HG02610 (cell line): ENCODE results near the gene DNAJC5.
"Not testable (repeated sequence)": the region's sequence is repeated elsewhere in the genome, so short reads cannot be mapped to it uniquely, and the experiment has no call there.

Source experiments
- ATAC-seq: cut with Tn5 transposase; IDR thresholded peaks from one replicate; pipeline ENCODE4 v1.9.1; 2021; ENCODE audit warnings: mild to moderate bottlenecking, moderate library complexity; ENCODE audit not compliant: unreplicated experiment

The DNAJC5 gene, protein sequence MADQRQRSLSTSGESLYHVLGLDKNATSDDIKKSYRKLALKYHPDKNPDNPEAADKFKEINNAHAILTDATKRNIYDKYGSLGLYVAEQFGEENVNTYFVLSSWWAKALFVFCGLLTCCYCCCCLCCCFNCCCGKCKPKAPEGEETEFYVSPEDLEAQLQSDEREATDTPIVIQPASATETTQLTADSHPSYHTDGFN

DNA sequence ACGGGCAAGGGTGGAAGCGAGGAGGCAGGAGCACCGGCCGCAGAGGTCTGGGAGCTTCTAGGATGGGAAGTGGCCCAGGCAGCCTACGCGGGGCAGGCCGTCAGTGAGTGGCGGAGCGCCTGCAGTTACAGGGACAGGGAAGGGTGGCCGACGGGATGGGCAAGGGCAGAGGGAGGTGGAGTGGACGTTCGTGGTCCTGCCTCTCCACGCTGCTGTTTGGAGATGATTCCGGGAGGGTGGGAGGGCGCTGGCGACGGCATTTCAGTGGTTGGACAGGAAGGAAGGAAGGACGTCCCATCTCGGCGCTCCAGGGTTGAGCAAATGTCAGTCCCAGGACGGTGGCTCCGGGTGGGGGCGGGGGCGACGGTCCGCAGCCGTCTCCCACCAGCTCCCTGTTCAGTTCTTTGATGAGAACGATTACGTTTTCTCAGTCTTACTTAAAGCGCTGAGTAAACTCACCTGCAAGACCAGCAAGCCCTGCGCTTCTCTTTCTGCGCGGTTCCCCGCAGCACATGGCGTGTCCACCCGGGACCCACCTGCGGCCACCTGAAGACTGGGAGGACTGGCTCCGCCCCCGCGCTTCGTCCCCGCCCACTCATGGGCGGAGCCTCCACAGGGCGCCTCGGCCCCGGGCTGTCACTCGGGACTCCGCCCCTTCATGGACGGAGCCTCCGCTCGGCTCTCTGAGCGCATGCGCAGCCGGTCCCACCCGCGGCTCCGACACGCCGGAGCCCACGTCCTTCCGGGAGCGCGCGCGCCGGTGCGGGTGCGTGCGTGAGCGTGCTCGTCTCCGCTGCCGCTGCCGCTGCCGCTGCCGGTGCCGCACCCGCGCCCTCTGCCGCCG lies at the start of gene DNAJC5:
TSS of gene DNAJC5 (plus strand) at position 769 of the 844 bp plus-strand sequence. CDS start 33,220 bp downstream, outside the sequence.
- ATAC-seq, result peak; percentile 78

DNA sequence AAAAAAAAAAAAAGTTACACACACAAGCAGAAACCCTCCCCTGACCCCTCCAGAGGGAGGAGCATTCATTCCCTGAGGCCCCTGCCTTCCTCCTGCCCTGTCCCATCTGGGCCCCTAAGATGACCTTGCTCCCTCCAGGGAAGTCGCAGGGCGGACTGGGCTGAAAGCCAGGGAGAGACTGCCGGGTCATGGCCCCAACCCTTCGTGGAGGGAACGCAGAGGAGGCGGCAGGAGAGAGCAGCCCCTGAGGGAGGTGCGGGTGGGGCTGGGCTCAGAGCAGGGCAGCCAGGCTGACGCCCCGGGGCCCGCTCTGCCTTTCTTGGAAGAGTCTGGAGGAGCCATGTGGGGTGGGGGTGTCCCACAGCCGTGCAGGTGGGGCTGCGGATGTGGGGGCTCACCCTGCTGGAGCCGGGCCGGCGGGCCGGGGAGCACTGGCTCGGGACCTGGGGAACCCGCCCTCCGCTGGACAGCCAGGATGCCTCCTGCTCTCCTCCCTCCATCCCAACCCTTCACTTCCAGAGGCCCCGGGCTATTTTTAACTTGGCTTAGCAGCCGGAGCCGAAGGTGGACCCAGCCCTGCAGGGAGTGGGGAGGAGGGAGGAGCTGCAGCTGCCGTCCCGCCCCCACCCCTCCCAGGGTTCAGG lies 48.7 kb upstream of the DNAJC5 start:
- no peak for ATAC-seq

DNA sequence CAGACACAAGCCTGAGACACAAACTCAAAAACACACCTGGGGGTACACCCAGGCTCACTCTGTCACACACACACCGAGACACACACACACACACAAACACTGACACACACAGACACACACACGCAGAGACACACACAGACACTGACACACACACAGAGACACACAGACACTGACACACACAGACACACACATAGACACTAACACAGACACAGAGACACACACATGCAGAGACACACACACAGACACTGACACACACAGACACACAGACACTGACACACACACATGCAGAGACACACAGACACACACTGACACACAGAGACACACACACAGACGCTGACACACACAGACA lies 48.1 kb upstream of the DNAJC5 start:
- no peak for ATAC-seq

DNA sequence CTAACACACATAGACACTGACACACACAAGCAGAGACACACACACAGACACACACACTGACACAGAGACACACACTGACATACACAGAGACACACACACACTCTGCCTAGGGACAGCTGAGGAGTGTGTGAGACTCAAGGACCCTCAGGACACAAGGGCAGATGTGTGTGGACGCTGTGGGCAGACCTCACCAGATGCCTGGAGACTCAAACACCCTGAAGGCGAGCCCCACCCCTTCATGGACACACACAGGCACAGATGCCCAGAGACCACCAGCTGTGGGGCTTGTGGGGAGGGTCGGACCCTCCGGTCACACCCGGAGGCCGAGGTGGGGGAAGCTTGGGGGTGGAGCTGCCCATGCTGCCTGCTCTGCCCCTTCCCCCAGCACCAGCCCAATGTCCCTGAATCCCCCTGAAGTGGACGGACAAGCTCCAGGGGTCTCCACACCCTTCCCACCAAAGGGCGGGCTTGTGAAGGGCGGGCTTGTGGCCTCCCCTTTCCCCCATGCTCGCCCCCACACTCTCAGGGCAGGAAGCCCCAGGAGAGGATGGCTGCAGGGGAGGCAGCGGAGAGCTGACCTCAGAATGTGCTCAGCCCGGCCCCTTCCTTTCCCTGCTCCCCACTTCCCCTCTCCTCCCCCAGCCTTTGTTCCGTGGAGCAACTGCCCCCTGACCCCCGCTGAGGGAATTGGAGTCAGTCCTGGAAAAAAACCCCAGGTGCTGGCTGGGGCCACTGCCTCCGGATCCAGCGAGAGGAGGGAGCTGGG lies 47.5 kb upstream of the DNAJC5 start:
- ATAC-seq, result no peak

DNA sequence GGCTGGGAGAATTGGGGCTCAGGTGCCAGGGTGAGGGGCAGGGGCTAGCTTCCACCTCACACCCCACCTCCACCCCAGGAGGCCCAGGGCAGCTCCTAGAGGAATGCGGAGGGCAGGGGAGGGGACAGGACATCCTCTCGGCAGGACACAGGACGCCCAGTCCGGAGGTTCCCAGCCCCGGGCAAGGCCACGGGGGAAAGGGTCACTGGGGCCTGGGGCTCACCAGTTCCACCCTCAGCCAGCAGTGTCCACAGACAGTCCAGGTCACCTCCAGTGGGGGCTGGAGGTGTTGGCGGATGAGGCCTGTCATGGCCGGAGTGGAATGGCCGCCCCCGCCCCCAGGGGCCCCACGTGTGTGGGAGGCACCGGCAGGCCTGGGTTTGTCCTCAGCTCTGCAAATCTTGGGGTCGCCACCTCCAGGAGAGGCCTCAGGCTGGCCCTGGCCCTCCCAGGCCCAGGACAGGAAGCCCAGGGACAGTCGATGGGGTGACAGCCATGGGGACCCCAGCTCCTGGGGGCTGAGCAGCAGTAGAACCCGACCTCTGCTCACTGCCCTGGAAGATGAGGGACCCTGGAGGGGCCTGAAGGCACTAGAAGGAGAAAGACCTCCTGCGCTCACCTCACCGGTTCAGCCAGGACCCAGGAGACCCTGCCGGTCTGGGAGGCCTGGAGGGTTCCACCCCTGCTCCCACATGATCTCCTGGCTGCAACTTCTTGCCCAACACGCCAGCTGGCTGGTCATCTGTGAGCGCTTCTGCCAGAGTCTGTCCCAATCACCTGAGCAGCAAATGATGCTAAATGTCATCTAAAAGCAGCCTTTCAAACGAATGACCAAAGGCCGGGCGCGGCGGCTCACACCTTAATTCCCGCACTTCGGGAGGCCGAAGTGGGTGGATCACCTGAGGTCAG lies 46.7 kb upstream of the DNAJC5 start:
- ATAC-seq, result no peak

DNA sequence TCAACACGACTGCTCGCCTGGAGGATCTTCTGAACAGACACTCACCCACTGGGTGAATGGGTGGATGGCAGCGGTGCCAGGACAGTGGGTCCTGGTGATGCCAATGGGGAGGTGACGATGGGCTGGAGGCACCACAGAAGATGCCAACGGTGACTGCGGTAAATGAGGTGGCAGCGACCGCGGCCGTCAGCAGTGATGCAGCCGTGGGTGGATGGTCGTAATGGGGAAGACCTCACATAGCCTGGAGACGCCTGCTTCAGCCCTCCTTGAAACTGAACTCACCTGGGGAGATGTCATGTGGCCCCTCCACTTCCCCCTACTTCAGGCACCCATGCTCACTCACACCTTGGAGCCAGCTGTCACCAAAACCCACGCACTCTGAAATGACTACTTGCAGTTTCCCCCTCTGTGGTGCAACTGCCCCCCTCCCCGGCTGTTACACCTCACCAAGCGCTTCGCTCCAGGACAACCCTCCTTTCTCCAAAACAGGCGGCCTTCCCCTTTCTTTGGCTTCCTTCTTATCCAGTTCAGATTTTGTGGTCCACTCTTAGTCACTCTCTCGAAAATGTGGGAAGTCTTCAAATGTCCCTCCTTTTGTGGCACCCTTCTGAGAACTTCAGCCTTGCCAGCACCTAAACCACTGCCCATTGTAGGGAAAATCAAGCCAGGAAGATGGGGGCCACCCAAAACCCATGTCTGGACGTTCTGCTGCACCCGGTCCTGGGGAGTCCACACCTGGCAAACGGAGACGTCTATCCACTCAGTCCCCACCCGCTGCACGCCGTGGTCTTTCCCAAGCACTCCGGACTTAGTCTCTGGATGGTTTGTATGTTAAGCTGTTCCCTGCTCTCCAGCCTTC lies 44.0 kb upstream of the DNAJC5 start:
- peak; percentile 72 for ATAC-seq

DNA sequence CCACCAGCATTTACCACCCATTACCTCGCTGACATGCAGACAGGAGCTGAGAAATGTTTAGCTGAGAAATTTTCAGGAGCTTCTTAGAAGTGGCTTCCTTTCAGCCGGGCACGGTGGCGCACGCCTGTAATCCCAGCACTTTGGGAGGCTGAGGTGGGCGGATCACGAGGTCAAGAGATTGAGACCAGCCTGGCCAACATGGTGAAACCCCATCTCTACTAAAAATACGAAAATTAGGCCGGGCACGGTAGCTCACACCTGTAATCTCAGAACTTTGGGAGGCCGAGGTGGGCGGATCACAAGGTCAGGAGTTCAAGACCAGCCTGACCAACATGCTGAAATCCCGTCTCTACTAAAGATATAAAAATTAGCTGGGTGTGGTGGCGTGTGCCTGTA lies 43.4 kb upstream of the DNAJC5 start:
- ATAC-seq, result not testable (repeated sequence)

DNA sequence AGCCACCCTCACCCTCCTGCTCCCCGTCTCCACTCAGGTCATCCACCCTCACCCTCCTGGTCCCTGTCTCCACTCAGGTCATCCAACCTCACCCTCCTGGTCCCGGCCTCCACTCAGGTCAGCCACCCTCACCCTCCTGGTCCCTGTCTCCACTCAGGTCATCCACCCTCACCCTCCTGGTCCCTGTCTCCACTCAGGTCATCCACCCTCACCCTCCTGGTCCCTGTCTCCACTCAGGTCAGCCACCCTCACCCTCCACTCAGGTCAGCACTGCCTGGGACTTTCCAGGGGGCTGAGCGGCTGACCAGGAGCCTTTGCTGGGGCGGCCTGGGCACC lies 41.2 kb upstream of the DNAJC5 start:
- not testable (repeated sequence) for ATAC-seq

DNA sequence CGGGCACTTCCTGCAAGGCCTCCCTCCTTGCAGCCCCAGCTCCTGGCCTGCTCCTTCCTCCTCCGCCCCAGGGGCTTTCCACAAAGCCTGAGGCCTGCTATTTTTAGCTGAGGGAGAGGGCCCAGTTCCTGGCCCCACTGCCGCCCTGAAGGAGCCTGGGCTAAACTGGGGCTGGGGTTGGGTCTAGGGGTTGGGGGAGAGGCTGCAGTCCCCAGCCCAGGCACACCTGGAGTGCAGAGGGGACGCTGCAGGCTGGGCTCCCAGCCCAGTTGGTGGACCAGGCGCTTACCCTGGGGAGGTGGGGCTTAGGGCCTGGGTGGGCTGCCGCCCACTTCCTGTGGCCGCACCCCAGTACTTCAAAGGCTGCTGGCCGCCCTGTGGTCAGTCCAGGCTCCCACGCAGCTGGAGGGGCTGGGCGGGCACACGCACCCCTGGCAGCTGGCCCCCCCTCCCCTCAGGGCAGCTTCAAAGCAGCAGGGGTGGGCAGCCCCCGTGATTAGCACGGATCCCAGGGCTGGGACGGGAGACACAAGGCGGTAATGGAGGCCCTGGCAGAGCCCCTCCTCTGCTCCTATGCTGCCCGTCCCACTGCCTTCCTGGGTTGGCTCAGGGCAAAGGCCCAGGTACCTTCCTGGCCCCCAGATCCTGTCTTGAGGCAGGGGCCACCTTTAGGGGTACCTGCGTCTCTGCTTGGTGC lies 40.7 kb upstream of the DNAJC5 start:
- no peak for ATAC-seq

DNA sequence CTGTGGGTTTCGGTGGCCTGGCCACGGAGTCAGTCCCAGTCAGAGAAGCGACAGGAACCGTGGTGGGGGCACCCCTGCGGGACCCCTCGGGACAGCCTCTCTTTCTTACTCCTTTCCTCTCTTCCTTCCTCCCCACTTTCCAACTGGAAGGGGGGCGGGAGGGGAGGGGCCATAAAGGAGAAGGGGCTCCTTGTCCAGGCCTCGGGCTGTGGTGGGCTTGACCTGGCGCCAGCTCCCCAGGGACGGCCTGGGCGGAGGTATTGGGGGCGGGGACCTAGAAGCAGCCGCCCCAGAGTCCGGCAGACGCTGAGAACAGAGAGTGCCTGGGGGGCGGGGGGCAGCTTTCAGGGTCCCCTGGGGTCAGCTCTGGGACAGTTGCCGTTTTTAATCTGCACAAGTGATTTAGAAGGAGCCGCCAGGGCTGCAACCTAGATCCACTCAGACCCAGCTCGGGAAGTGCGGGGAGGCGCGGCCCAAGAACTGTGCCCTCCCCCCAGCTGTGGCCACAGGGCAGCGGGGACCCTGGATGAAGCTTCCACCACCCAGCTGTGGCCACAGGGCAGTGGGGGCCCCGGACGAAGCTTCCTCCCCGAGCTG lies 40.1 kb upstream of the DNAJC5 start:
- ATAC-seq, result no peak

DNA sequence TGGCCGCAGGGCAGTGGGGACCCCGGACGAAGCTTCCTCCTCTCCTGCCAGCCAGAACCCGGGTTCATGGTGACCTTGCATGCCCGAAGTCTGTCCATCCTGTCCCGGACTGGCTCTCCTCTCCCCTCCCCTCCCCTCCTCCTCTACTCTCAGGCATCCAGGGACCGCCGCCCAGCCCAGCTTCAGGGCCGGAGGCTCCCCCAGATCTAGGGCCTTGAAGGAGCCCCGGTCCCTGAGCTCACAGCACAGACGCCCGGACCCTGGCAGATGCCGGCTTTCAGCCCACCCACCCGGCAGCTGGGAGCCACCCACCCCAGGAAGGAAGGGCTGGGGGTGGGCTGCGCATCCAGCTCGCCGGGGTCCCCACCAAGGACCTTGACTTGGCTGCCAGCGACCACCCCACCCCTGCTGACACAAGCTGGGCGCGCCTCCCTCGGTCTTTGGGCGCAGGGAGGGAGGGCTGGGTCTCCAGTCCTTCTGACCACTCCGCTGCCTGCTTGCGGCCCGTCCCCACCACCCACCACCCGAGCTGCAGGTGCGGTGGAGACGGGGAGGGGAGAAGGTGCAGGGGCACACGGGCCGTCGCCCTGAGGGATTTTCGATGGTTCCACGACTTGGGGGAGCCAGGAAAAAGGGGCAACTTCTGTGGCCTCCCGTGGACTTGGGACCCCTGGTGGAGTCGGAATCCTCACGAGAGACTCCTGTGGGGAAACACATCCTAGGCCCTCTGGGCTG lies 39.4 kb upstream of the DNAJC5 start:
- ATAC-seq, result no peak

DNA sequence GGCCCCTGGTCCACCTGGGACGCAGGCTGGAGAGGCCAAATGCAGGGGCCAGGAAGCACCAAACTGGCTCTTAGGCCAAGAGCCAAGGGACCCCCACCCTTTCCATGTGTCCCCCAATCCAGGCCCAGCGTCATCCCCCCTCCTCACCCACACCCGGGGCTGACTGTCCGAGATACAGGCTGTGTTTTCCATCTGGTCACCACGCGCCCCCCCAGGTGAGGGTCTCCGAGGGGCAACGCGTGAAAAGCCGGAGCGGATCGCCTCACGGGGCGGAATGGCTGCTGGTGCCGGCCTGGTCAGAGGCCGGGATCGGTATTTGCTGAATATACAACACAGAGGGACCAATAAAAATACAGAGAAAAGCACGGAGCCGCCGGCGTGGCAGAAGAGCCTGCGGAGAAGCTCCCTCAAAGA lies 38.8 kb upstream of the DNAJC5 start:
- ATAC-seq, result no peak

DNA sequence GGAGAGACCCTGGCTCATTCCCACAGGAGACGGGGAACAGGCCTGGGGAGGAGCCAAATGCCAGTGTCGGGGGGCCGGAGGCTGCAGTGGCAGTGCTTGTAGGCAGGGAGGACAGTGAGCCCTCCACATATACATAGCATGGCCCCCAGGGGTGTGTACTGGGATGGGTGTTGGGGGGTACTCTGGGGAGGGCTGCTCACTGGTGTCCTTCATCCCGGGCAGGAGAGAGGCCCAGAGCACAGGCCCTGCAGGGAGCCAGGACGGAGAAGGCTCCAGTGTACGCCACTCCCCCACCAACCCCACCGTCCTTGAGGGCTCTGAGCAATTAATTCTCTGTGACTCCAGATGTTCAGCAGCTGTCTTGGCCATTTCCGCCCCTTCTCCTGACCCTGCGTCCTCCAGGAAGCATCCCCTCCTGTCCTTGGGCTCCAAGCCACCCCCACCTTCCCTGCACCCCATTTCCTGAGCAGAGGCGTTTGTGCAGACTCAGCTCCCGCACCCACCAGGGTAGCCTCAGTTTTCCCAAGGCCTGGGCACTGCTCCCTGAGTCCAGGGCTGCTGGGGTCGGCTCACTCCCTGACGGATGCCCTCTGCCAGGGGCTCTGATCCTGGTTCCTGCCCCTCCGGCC lies 37.0 kb upstream of the DNAJC5 start:
- no peak for ATAC-seq

DNA sequence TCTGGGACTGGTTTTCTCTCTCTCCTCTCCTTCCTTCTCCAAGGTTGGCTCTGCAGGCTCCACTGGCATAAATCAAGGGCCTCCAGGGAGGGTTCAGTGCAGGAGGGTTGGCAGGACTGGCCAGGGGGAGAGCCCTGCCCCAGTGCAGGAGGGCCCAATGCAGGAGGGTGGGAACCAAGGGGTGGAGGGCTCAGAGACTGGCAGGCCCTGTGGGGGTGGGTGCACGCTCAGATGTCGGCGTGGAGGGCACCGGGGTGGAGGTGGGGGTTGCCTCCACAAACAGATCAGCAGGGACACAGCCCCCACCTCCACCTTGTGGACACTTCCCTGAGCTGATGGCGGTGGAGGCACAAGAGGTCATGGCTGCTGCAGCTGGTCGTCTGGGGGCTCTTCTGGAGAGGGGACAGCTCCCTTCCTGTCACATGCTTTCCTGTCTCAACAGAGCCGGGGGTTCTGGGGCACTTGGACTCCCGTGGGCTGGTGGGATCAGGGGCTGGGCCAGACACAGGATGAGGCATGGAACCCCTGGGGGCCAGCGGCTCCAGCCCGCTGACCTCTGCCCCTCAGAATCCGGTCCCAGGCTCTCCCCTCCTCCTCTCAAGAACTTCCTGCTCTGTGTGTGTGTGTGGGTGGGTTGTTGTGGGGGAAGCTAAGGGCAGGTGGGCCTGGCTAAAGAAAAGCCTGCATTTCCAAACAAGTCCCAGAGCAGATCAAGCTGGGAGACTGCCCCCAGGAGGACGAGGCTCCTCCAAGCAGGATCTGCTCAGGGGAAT lies 36.3 kb upstream of the DNAJC5 start:
- ATAC-seq, result no peak

DNA sequence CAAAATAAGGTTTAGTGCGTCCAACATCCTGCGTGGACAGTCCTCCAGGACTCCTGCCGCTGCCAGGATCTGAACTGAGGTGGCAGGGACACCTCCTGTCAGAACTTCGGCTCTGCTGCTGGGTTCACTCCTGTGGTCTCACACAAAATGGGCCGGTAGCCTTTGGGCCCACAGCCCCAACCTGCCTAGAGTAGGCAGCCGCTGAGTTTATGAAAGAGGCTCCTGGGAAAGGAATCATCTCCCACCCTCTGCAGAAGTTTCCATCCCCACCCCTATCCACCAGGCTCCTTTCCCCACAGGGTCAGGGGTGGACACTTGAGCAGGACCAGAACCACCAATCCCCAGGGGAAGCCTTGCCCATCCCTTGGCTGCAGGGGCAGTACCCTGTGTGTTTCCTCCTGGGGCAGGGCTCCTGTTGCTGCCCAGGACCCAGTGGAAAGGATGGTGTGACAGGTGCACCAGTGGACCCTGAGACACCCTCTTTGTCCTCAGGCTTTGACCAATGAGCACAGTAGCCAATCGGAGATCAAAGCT lies 35.7 kb upstream of the DNAJC5 start:
- ATAC-seq, result no peak

DNA sequence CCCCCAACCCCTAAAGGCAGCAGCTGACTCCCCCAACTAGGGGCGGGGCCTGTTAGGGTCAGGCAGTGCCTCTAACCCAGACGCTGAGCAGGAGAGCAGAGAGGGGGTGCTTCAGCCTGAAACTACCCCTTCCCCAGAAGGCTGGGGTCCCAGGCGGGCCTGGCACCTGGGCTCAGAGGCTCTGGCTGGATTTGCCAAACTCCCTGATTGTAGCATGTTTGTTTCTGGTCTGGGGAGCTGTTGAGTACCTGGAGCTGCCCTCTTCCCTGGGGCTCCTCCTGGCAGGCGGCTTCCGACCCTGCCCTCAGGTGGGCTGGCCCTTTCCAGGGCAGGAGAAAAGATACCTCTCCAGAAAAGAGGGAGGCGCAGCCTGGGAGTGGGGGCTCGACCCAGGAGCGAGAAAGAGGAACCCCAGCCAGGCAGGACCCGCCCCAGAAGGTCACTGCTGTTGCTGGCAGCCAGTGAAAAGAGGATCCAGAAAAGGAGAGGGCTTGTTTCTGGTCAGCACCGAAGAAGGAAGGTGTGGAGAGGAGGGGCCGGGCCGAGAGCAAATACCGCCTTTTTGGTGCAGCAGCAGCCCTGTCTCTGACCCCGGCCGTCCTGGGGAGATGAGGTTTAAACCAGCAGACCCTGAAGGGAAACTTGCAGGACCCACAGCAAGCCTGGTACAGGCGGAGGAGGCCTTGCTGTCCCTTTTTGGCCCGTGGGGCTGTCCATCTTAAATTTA lies 34.4 kb upstream of the DNAJC5 start:
- ATAC-seq, result no peak
